GM19467 (cell line): ENCODE data around the gene SORL1.

ENCODE experiments used
- ATAC-seq: cut with Tn5 transposase; IDR thresholded peaks from one replicate; pipeline ENCODE4 v1.9.1; 2021; ENCODE audit warnings: mild to moderate bottlenecking, moderate library complexity; ENCODE audit not compliant: unreplicated experiment

Gene SORL1

DNA sequence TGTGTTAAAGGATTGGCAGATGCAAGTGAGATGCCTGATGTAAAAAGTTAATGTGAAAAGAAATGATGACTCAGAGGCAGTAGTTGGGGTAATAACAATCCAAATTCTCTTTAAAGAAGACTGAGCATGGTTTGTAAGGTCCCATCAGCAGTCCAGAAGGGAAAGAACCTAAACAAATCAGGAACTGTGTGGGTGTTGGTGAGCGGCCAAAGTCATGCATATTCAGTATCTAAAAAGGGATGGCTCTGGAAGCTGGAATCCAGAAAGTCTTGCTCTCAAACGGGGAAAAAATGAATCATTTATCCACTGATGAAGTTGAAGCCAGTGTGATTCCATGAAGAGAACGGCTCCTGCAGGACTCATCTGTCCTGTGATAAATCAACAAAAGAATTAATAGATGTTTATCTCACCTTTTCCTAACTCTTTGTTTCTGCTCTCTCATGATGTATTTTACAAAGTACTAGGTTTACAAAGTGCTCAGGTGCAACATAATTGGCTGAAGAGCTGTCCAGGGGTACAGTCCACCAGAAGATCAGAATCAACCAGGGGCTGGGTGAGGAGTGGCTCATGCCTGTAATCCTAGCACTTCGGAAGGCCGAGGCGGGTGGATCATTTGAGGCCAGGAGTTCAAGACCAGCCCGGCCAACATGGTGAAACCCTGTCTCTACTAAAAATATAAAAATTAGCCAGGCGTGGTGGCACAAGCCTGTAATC, 21.1 kb downstream of the SORL1 start:
- ATAC-seq: no peak

DNA sequence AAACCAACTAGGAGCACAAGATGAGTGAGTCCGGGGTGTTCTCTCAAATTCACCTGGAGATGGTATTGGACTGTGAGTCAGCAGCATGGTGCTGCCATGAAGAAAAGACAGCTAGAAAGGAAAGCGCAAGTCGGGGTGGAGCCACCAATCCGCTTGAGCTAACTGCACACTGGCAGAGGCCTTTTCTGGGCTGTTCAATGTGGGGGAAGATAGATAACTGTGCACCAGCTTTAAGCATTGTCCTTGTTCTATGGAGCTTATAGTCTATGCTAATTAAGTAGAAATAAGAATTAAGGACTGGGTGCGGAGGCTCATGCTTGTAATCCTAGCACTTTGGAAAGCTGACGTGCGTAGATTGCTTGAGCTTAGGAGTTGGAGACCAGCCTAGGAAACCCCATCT, 22.6 kb downstream of the SORL1 start:
- no peak for ATAC-seq

DNA sequence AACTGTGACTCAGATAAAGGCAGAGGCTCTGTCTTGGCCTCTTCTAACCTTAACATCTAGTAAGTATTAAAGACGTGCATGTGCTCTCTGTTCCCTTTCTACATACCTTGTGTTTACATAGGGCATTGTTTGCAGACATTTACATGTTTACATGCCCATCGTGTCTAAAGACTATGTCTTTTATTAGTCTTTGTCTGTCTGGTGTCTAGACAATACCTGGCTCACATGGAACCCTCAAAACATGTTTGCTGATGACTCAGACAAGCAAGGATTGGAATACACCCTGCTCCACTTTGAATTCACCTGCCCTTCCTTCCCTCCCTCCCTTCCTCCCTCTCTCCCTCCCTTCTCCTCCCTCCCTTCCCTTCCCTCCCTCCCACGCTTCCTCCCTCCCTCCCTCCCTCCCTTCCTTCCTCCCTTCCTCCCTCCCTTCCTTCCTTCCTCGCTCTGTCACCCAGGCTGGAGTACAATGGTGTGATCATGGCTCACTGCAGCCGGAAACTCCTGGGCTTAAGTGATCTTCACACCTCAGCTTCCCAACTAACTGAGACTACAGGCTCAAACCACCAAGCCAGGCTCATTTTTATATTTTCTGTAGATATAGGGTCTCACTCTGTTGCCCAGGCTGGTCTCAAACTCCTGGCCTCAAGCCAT, 24.4 kb downstream of the SORL1 start:
- no peak for ATAC-seq

DNA sequence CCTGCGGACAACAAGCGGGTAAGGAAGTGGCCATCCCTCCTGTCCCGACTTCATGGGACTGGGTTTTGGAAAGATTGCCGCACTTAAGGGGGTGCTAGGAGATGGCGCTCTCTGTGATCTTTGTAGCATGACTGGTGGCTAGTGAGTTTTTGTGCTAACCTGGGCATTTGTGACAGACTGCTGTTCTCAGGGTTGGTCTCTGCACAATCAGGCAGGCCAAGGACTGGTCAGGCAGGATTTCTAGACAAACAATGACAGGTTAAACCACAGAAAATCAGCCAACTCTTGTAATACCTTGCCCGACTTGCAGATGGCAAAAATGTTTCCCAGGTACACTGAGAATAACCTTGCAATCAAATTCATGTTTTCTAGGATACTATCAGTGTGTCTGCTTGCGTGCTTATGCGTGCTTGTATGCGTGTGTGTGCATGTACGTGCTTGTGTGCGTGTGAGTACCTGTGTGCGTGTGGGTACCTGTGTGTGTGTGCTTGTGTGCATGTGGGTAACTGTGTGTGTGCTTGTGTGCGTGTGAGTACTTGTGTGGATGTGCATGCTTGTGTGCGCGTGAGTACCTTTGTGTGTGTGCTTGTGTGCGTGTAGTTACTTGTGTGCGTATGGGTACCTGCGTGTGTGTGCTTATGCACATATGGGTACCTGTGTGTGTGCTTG, 26.2 kb downstream of the SORL1 start:
- no peak for ATAC-seq

DNA sequence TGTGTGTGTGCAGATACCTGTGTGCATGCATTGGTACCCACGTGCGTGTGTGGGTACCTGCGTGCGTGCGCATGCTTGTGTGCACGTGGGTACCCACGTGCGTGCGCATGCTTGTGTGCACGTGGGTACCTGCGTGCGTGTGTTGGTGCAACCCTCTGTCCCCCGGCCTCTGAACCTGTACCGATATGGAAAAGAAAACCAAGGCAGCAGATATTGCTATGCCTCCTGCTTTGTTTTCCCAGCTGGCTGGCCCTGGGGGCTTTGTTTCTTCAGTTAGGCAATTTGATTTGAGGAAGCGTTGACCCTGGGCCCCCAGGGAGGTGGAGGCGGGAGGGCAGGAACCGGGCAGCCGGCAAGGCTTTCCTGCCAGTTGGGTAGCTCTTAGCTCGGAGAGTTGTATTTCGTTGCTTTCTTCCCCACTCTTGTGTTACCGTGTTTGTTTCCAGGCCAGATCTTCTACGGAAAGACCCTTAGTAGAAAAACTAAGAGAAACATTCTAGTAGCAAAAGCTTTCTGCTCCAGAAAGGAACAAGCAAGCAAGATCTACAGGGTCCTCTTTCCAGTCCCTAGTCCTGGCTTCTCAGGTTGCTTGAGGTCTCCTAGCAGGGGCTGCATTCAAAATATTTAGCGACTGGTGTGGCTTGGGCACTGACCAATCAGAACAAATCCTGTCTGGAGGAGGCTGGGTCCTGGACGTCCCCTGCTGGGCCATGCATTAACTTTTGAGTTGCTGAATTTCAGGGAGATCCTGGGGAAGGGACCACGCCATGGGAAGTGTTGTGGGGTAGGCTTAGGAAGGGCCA, 27.0 kb downstream of the SORL1 start:
- ATAC-seq: no peak

DNA sequence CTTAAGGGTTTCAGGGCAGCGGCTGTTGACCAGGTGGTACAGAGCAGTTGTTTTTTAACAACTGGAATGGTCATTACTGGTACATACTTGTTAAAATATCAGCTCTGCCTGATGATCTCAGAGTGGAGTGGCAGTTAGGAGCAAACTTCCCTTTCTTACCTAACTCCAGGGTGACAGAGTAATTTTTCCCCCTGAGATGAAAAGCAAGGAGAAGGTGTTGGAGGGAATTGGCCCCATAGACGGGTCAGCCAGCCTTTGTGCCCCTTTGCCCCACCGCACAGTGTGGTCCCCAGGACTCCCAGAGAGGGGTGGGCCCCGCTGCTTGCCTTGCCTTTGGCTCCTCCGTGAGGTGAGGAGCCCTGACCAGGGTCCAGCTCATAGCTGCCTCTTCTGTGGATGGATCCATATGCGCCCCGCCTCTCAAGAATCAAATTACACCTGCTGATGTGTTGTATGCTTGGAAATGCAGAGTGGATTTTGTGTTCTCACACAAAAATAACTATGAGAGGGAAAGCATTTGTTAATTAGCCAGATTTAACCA, 27.7 kb downstream of the SORL1 start:
- ATAC-seq: no peak

DNA sequence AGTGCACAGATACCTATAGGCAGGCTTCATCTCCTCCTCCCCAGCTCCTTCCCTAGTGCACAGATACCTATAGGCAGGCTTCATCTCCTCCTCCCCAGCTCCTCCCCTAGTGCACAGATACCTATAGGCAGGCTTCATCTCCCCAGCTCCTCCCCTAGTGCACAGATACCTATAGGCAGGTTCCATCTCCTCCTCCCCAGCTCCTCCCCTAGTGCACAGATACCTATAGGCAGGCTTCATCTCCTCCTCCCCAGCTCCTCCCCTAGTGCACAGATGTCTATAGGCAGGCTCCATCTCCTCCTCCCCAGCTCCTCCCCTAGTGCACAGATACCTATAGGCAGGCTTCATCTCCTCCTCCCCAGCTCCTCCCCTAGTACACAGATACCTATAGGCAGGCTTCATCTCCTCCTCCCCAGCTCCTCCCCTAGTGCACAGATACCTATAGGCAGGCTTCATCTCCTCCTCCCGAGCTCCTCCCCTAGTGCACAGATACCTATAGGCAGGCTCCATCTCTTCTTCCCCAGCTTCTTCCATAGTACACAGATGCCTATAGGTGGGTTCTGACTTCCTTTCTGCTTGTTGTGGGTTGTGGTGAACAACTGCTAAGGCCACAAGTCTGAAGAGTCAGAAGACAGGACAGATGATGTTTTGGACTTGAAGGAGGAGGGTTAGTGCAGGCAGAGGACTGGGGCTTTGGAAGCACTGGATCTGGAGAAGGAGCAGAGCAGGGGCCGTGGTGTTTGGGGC, 29.5 kb downstream of the SORL1 start:
- peak; percentile 51 for ATAC-seq

DNA sequence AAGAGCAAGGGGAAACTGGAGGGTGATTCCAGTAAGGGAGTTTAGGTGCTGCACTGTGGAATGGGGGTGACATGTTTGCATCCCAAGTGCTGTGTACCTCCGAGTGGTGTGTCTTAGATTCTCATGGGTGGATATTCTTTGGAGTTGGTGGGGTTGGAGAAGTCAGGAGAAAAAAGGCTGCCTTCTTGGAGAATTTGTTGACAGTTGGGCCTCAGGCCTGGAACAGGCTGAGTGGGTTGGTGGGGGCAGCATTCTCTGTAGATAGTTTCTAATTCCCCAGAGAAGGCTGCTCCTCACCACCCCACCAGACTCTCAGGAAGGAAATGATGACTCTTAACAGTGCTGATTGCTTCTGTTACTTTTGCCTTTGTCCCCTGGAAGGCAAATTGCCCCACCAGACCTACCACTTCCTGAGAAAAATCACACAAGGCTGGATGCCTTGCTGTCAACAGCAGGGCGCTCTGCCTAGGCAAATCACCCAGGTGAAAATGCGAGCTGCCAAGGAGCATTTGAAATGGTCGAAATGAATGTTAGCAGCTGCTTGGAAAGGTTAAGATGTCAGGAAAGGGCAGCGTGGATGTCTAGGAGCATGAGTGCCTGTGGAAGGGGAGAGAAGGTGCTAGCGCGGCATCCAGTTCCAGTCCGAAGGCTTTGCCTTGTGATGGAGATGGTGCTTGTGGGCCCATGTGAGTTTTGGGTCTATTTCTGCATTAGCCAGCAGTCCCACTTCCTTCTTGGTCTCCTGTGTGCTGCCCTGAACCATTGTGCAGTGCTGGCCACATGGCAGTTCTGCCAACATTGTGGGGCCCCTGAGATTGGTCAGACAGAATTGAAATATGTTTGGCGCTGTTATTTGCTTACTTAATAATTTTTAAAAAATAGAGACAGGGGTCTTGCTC, 30.4 kb downstream of the SORL1 start:
- peak; percentile 84 for ATAC-seq

DNA sequence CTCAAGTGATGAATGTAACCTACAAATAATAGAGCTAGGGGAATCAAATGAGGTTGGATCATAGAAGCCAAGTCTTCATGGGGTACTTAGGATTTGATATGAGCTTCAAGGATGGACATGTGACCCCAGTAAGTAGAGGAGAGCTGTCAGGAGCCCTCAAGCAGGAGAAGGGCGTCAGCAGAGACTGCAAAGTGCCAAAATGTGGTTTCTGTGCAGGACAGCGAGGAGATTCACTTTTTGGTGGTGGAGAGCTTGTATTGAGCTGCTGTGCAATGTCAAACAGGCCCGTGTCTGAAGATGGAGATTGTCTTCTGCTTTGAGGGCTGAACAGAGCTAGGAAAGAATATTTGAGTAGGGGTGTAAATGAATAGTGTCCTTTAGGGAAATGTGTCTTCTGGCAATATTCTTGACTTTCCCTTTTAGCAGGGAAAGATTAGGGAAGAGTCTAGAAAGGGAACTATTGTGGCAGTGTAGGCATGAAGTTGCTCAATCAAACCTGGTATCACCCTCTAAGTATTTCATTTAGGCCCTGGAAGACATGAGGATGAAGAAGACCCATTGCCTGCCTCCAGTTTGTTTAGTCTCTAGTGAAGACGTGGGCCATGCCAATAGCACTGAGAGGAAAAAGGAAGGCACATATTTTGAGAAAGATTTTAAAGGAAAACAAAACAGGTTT, 31.8 kb downstream of the SORL1 start:
- ATAC-seq: no peak

DNA sequence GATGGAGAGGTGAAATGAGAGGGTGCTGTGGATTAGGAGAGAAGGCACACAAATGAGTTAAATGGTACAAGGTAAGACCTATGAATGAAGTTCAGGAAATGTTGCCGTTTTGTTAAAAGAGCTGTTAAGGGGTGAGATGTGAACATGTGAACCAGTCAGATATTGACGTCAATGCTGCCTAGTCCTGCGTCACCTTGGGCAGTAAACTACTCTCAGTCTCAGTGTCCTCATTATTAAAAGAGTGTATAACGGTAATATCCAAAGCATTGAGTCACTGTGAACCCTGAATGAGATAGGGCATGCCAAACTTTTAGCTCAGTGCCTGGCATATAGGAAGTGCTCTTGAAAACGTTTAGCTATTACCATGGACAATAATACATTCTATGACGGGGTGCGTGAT, 33.1 kb downstream of the SORL1 start:
- no peak for ATAC-seq

DNA sequence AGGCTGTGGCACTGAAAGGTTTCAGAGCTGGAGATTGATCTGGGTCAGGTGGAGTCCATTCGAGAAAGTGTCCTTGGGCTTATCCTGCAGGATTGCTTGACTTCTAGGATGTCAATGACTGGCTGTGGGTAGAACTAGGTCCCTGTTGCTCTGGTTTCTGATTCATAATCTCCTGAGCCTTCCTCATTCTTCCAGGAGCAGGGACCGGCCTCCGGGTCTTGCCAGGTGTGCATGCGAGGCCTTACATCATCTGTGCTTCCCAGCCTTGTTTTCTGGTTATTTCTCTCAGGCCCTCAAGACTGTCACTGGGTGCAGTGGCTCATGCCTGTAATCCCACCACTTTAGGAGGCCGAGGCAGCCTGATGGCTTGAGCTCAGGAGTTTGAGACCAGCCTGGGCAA, 33.9 kb downstream of the SORL1 start:
- no peak for ATAC-seq

DNA sequence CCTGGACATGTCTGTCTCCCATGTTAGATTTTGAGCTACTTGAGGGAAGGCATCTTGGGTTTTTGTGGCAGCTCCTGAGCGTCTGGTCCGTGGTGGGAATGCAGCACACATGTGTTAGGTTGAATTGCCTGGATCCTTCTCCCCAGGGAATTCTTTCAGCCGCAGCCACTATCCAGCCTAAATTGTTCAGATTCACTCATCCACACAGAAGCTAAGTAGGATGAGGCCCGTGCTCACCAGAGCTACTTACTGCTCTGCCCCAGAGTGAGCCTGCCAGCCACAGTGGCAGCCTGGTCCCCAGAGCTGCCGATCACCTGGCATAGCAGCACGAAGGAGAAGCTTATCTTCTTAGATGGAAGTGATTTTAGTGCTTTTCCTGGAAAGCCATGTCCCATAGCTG, 35.1 kb downstream of the SORL1 start:
- ATAC-seq: no peak

DNA sequence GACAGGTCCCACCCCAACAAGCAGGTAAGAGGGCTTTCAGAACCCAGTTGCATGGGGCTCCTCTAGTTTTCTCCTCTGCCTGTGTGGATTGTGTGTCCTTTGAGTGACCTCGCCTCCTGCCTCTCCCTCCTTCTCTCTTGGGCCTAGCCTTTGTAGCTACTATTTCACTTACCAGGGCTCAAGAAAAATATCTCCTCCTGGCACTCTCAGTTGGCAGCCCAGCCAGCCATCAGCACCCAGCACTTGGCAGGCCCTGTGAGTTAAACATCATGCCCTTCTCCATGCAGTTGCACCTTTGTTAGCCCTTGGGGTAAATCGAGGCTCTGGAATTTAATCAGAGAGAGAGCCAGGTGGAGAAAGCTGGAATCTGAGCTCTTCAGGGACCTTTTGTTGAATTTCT, 36.1 kb downstream of the SORL1 start:
- ATAC-seq: no peak

DNA sequence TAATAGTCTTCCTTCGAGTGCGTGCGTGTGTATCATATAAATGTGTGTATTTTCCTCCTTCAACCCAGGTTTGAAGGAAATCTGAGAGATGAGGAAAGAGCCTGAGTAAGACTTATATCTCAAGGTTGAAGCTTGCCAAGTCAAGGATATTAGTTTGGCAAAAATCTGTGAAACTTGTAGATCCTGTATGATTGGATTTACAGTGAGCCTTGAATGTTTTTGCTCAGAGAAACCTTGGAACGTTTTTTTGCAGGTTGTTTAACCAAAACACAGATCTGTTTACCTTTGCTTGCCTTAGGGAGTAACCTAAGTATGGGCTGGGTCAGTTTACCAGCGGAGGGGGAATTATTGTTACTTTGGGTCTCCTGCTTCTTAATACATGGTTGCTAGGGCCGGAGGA, 36.5 kb downstream of the SORL1 start:
- ATAC-seq: no peak

DNA sequence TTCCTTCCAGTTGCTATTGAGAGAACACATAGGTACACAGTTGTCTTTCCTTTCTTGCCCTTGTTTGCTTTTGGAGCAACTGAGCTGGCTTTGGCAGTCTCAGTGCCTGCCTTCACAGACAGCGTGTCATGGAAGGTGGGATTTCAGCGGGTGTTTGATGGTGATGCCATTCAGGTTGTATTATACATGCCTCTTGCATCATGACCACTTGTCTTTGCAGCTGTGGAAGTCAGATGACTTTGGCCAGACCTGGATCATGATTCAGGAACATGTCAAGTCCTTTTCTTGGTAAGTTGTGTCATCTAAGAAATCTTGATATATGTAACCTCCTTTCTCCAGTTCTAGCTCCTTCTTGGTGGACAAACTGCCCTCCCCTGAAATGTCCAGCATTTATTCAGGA, 37.7 kb downstream of the SORL1 start:
- ATAC-seq: no peak

DNA sequence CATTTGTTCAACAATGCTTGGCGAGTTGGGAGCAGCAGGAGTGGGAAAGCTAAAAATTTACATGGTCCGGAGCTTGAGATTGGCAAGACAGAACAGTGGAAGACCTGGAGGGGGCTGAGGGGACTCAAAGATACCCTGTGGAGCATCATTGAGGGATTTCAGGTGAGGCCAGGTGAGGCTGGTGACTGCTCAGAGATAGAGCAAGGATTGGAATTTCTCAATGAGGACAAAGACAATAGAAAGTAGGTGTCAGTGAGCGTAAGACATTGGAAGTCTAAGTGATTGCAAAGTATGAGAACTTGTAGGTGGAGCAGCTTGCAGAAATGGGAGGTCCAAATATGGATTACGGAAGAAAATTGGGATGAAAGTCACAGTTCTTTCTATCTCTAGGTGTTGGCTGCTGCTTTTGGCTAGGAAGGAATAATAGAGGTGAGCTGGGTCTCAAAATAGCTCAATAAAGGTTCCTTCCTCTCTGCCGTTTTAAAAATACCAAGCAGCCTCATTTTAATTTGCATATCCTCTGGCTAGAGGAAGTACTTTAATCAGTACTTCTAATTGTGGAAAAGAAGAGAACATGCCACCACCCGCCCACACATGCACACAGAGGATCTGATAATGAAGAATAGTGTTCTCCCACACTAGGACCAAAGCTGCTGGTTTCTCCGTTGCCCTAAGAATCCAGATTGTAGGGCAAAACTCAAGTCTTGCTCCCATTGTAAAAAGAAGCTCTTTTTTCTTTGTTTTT, 42.4 kb downstream of the SORL1 start:
- no peak for ATAC-seq

DNA sequence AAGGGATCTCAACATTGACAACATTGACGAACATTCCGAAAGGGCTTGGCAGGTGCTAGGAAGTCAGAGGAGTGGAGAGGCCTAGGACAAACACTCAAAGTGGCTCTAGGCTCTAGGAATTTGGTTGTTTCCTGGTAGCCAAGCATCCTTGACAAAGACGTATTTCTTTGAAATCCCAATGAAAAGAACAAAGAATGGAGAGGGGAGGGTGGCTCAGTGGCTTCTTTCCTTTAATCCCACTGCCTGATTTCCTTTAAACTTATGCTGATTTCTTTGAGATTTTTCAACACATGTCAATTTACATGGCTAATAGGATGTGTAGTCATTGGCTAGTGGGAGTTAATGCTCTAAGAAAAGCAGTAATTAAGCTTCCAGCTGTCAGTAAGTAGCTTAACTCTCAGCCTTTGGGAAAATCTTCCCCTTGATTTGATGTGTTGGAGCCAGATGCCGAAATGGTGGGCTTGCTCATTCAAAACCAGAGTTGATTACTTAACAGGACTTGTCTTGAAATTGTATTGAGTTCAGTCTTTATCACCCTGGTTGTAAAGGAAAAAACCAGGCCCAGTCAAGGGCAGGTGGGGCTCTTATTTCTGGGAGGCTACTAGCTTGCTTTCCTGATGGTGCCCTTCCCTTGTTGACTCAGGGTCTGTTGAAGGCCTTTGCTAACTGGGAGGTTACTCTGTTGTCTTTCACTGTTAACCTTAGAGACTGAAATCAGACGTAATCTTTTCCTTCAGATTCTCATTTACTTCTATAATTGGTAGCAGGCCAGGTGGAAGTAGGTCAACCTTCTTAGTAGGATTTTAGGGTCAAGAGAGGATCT, 45.3 kb downstream of the SORL1 start:
- ATAC-seq: no peak
